ENCODE data around the gene BSDC1.

Gene BSDC1

DNA sequence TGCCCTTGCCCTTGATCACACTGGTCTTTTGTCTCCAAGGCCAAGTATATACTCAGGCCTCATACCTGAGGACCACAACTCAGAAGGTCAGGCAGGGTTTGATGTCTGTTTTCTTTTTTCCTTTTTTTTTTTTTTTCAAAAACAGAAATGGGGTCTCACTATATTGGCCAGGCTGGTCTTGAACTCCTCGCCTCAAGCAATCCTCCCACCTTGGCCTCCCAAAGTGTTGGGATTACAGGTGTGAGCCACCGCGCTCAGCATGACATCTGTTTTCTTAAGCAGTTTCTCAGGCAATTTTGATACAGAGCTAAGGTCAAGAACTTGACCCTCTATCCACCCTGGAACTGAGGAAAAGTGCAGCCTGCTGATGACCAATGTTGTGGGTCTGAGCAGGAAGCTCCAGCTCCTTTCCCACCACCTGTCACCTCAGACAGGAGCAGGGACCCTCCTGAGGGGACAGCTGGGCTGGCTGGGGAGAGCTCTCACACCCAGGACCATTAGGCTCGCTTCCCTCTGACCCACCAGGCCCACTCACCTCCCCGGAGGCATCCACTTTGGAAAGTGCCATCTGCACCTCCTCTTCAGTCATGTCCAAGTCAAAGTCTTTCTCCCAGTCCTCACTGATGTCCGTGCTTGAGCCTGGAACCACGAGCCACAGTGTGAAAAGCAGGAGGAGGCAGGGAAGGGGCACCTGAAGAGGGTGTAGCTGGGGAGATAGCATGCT lies 26.2 kb downstream of the BSDC1 start:
- Histone ChIP-seq H2AFZ (ENCODE audit: low read depth, low read length) (no peak overlapping the region), H3K36me3 (replicated peaks; ENCODE audit: low read depth, low read length) (peaks cover 7% of the 10 kb centered on the region), H3K4me1 (ENCODE audit: low read length) (no peaks in the 10 kb centered on the region), H3K27me3 (ENCODE audit: low read depth, low read length) (no peaks in the 10 kb centered on the region), H3K4me2 (ENCODE audit: low read length) (no peak overlapping the region), H3K9ac (ENCODE audit: low read length) (no peak overlapping the region), H4K20me1 (ENCODE audit: insufficient read depth, low read length) (no peaks in the 10 kb centered on the region), H3K4me3 (ENCODE audit: low read length) (no peak overlapping the region), H3K9me3 (ENCODE audit: insufficient read depth, low read length) (no peaks in the 10 kb centered on the region), H3K79me2 (ENCODE audit: low read length) (no peaks in the 10 kb centered on the region), H3K27ac (ENCODE audit: low read length) (no peak overlapping the region)
- TF ChIP-seq CTCF (IDR thresholded peaks at IDR 0.05; ENCODE audit: low read depth, low read length) (no peak), EZH2phosphoT487 (IDR thresholded peaks at IDR 0.05; ENCODE audit: low read depth) (no peak)

- Histone ChIP-seq H3K27me3 (ENCODE audit: low read depth, low read length) (no peaks in the 10 kb centered on the region), H3K4me1 (ENCODE audit: low read length) (no peaks in the 10 kb centered on the region), H3K36me3 (replicated peaks; ENCODE audit: low read depth, low read length) (peaks cover 7% of the 10 kb centered on the region), H3K27ac (ENCODE audit: low read length) (no peak overlapping the region), H3K9me3 (ENCODE audit: insufficient read depth, low read length) (no peaks in the 10 kb centered on the region), H3K4me2 (ENCODE audit: low read length) (no peak overlapping the region), H4K20me1 (ENCODE audit: insufficient read depth, low read length) (no peaks in the 10 kb centered on the region), H3K9ac (ENCODE audit: low read length) (no peak overlapping the region), H3K79me2 (ENCODE audit: low read length) (no peaks in the 10 kb centered on the region), H3K4me3 (ENCODE audit: low read length) (no peak overlapping the region), H2AFZ (ENCODE audit: low read depth, low read length) (no peak overlapping the region)
- TF ChIP-seq CTCF (IDR thresholded peaks at IDR 0.05; ENCODE audit: low read depth, low read length) (no peak), EZH2phosphoT487 (IDR thresholded peaks at IDR 0.05; ENCODE audit: low read depth) (no peak)
Measured at GRCh38 chr1:32365445-32365844, 28.8 kb downstream of the BSDC1 start.

DNA sequence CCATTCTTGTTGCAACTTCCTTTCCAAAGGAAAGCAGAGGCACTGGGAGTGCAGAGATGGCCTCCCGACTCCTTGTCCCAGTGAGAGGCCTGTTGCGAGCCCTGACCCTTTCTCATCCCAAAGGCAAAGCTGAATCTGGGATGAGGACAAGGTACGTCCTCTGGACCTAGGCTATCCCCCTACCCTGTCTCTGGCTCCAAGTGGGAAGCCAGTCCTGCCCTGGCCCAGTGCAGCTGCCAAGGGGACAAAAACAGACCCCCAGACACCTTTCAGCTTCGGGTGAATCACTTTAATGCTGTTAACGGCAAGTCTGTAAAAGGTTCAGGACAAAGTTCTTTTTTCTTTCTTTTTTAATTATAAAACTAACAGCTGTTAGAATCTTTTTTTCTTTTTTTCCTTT lies 29.4 kb downstream of the BSDC1 start:
- Histone ChIP-seq H3K9me3 (ENCODE audit: insufficient read depth, low read length) (no peaks in the 10 kb centered on the region), H3K79me2 (ENCODE audit: low read length) (no peaks in the 10 kb centered on the region), H3K4me2 (ENCODE audit: low read length) (no peak overlapping the region), H3K9ac (ENCODE audit: low read length) (no peak overlapping the region), H3K27ac (ENCODE audit: low read length) (no peak overlapping the region), H2AFZ (ENCODE audit: low read depth, low read length) (no peak overlapping the region), H3K4me3 (ENCODE audit: low read length) (no peak overlapping the region), H4K20me1 (ENCODE audit: insufficient read depth, low read length) (no peaks in the 10 kb centered on the region), H3K4me1 (ENCODE audit: low read length) (no peaks in the 10 kb centered on the region), H3K36me3 (replicated peaks; ENCODE audit: low read depth, low read length) (peaks cover 7% of the 10 kb centered on the region), H3K27me3 (ENCODE audit: low read depth, low read length) (no peaks in the 10 kb centered on the region)
- no peak for TF ChIP-seq CTCF (IDR thresholded peaks at IDR 0.05; ENCODE audit: low read depth, low read length)

DNA sequence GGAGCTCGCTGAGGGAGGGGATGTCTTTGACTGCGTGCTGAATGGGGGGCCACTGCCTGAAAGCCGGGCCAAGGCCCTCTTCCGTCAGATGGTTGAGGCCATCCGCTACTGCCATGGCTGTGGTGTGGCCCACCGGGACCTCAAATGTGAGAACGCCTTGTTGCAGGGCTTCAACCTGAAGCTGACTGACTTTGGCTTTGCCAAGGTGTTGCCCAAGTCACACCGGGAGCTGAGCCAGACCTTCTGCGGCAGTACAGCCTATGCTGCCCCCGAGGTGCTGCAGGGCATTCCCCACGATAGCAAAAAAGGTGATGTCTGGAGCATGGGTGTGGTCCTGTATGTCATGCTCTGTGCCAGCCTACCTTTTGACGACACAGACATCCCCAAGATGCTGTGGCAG lies 30.5 kb downstream of the BSDC1 start:
- no peaks in the 10 kb centered on the region for H3K9me3 ChIP-seq (ENCODE audit: insufficient read depth, low read length)
- no peak overlapping the region for H3K27ac ChIP-seq (ENCODE audit: low read length)
- no peak for TF ChIP-seq CTCF (IDR thresholded peaks at IDR 0.05; ENCODE audit: low read depth, low read length)
- TF ChIP-seq EZH2phosphoT487 (IDR thresholded peaks at IDR 0.05; ENCODE audit: low read depth), result no peak
- H3K79me2 ChIP-seq (ENCODE audit: low read length), result no peaks in the 10 kb centered on the region
- H3K4me3 ChIP-seq (ENCODE audit: low read length), result no peak overlapping the region
- no peak overlapping the region for H3K9ac ChIP-seq (ENCODE audit: low read length)
- no peaks in the 10 kb centered on the region for H4K20me1 ChIP-seq (ENCODE audit: insufficient read depth, low read length)
- no peak overlapping the region for H3K4me2 ChIP-seq (ENCODE audit: low read length)
- H3K4me1 ChIP-seq (ENCODE audit: low read length), result no peaks in the 10 kb centered on the region
- no peak overlapping the region for H2AFZ ChIP-seq (ENCODE audit: low read depth, low read length)
- no peaks in the 10 kb centered on the region for H3K27me3 ChIP-seq (ENCODE audit: low read depth, low read length)
- H3K36me3 ChIP-seq (replicated peaks; ENCODE audit: low read depth, low read length), result peaks cover 7% of the 10 kb centered on the region

All from OCI-LY3 (cell line).